GM12878 (cell line): ENCODE results near the gene FMC1. TPM values are rescaled to one million over a fixed set of nuclear protein-coding genes. Genes with fewer than 3 reads are reported as not detected.

Source experiments
- ATAC-seq: fragments of 200-7000 bp; cut with Tn5 transposase; 3 replicates; pipeline ENCODE4 v1.9.1; 2020; ENCODE audit warnings: mild to moderate bottlenecking, moderate library complexity
- BruUV-seq: library from RNA; stranded (reverse); fragments of 400-500 nt; replicated peaks from 2 replicates; lab custom pipeline; 2021; lab: Mats Ljungman, UMichigan
- CTCF ChIA-PET: fragments of 300-600 bp; sonication (Branson Sonifier 250); formaldehyde crosslinking; extraction: SDS; loops from one replicate; lab custom pipeline; 2021; ENCODE audit warnings: inconsistent platforms; lab: Yijun Ruan, JAX
- POLR2A ChIA-PET: fragments of 350-600 bp; formaldehyde crosslinking; extraction: SDS; loops from one replicate; lab custom pipeline; 2021; ENCODE audit warnings: inconsistent platforms; lab: Charles Lee
- RAD21 ChIA-PET: fragments of 300-600 bp; sonication (Branson Sonifier 250); formaldehyde crosslinking; loops from one replicate; lab custom pipeline; 2023; ENCODE audit warnings: antibody characterized with exemption; ENCODE audit not compliant: unreplicated experiment; lab: Charles Lee
- SMC1A ChIA-PET: fragments of 300-600 bp; sonication (Branson Sonifier 250); formaldehyde crosslinking; loops from one replicate; lab custom pipeline; 2023; ENCODE audit not compliant: unreplicated experiment, uncharacterized antibody; lab: Charles Lee
- DNase-seq: peaks from one replicate; pipeline ENCODE4 v3.0.0-alpha.2; 2011; ENCODE audit warnings: low read depth, low spot score
- FAIRE-seq: peaks from 3 replicates; lab custom pipeline; 2011; peaks lifted over from hg19 to GRCh38; lab: Jason Lieb, UNC
- H2AFZ ChIP-seq: 2 replicates; pipeline ENCODE4 v1.6.0; 2011; ENCODE audit warnings: low read depth, low read length, control low read depth; ENCODE audit not compliant: control insufficient read depth
- H3K27ac ChIP-seq: 2 replicates; pipeline ENCODE4 v1.5.1; 2011; ENCODE audit warnings: control low read depth; ENCODE audit not compliant: control insufficient read depth, insufficient read depth
- H3K27me3 ChIP-seq, 2 experiments: replicated peaks in 1 of 2; 2 replicates each; pipeline versions ENCODE4 v1.6.0 to v1.6.1; 2011; ENCODE audit warnings: low read length in 1 of 2; ENCODE audit not compliant: control insufficient read depth in 2 of 2, insufficient read depth in 2 of 2
- H3K36me3 ChIP-seq, 2 experiments: 2 replicates each; pipeline ENCODE4 v1.5.1; 2011; ENCODE audit warnings: low read length in 1 of 2; ENCODE audit not compliant: control insufficient read depth in 2 of 2, insufficient read depth in 2 of 2
- H3K4me1 ChIP-seq: 2 replicates; pipeline ENCODE4 v1.6.1; 2011; ENCODE audit warnings: mild to moderate bottlenecking, low read length, moderate library complexity, mixed read lengths; ENCODE audit not compliant: control insufficient read depth, insufficient read depth
- H3K4me2 ChIP-seq: 2 replicates; pipeline ENCODE4 v1.6.0; 2011; ENCODE audit warnings: control low read depth; ENCODE audit not compliant: control insufficient read depth, insufficient read depth
- H3K4me3 ChIP-seq: fragments of 200-600 bp; sonication (generic); 2 replicates; pipeline ENCODE4 v1.5.1; 2016
- H3K79me2 ChIP-seq: 2 replicates; pipeline ENCODE4 v1.6.0; 2011; ENCODE audit warnings: low read length; ENCODE audit not compliant: control insufficient read depth, insufficient read depth
- H3K9ac ChIP-seq: 2 replicates; pipeline ENCODE4 v1.8.0; 2011; ENCODE audit warnings: low read length, control low read depth, mixed read lengths; ENCODE audit not compliant: control insufficient read depth, insufficient read depth
- H3K9me3 ChIP-seq: replicated peaks from 3 replicates; pipeline ENCODE4 v1.5.1; 2011; ENCODE audit warnings: mild to moderate bottlenecking, low read length; ENCODE audit not compliant: control insufficient read depth, insufficient read depth
- H4K20me1 ChIP-seq: 2 replicates; pipeline ENCODE4 v1.6.0; 2011; ENCODE audit not compliant: control insufficient read depth, insufficient read depth
- ATF7 ChIP-seq: fragments of 450-650 bp; IDR thresholded peaks from 2 replicates; pipeline ENCODE4 v1.6.1; 2016; ENCODE audit warnings: low read depth, mild to moderate bottlenecking
- CEBPB ChIP-seq, 2 experiments: fragments of 150-350 bp in 1 of 2; IDR thresholded peaks; 2 replicates each; pipeline ENCODE4 v1.6.1; 2012 to 2014; ENCODE audit warnings: low read depth in 2 of 2, low read length in 2 of 2, borderline replicate concordance in 1 of 2, inconsistent platforms in 1 of 2
- CTCF ChIP-seq, 3 experiments: IDR thresholded peaks in 2 of 3; conservative IDR thresholded peaks in 1 of 3; 2 replicates each; pipeline ENCODE4 v1.5.1; 2011; ENCODE audit warnings: low read depth in 3 of 3, low read length in 3 of 3, mild to moderate bottlenecking in 3 of 3, control low read depth in 2 of 3, moderate library complexity in 2 of 3, inconsistent platforms in 1 of 3, mixed read lengths in 1 of 3; ENCODE audit not compliant: control insufficient read depth in 2 of 3, insufficient read depth in 1 of 3; ENCODE audit errors: extremely low read depth in 1 of 3
- E2F4 ChIP-seq: IDR thresholded peaks from 2 replicates; pipeline ENCODE4 v1.6.1; 2012; ENCODE audit warnings: low read depth, low read length, improper control_type of control experiment
- NRF1 ChIP-seq: conservative IDR thresholded peaks from 2 replicates; pipeline ENCODE4 v1.6.1; 2011; ENCODE audit warnings: mild to moderate bottlenecking, low read depth, low read length, improper control_type of control experiment
- POU2F2 ChIP-seq: IDR thresholded peaks from 3 replicates; pipeline ENCODE4 v1.6.1; 2011; ENCODE audit warnings: low read depth, mild to moderate bottlenecking, low read length, borderline replicate concordance
- WGBS: methylation state at CpG from one replicate; pipeline ENCODE4 v1.1.6; 2016; ENCODE audit warnings: low lambda C conversion rate; ENCODE audit not compliant: insufficient replicate concordance, insufficient coverage; ENCODE audit errors: missing lambda C conversion rate; 5-methylcytosine and 5-hydroxymethylcytosine counted together
- in situ Hi-C: fragments of 300-500 bp; cut with MboI; formaldehyde crosslinking; loops from 9 replicates; pipeline ENCODE4 v1.14.3; 2018; ENCODE audit warnings: mixed read lengths
- intact Hi-C: fragments of 100-400 bp; cut with micrococcal nuclease; formaldehyde crosslinking; loops from one replicate; pipeline ENCODE4 v1.14.2; 2022; ENCODE audit not compliant: unreplicated experiment
- polyA plus RNA-seq, 11 experiments: library from polyadenylated mRNA; depleted of rRNA in 4 of 11; unstranded in 6 of 11; stranded (reverse) in 5 of 11; fragments of >200 nt; fragmentation: Nextera tagmentation in 4 of 11; fragmentation: Illumina TruSeq in 1 of 11; extraction: Ambion mirVana in 4 of 11; extraction: Trizol in 1 of 11; gene quantifications; 1 replicate in 1 of 11; 2 replicates in 10 of 11; pipeline versions ENCODE4 v1.2.1 to v1.2.3, GENCODE V29; 2011 to 2016; ENCODE audit warnings: inconsistent platforms in 2 of 11, missing spikeins in 2 of 11, low read depth in 1 of 11
- total RNA-seq, 4 experiments: library from RNA; depleted of rRNA in 3 of 4; stranded (reverse); fragments of >200 nt in 3 of 4; fragmentation: Illumina TruSeq in 1 of 4; extraction: Trizol in 1 of 4; gene quantifications; 2 replicates each; pipeline versions ENCODE4 v1.2.1 to v1.2.3, GENCODE V29; 2013 to 2021

FMC1 gene
- total and polyA plus RNA-seq, 10 of the 15 experiments (the other 5 are each of a cell fraction or from before 2014, with no cell fraction given), result 4.2 to 60.4 (median 15.6) TPM

GRCh38 chr7:139389091-139389490 is 48.0 kb downstream of the FMC1 start:
- Histone ChIP-seq H3K27me3 (no peaks in the 10 kb centered on the region), H3K27ac (no peak overlapping the region), H3K4me1 (no peaks in the 10 kb centered on the region)
- SMC1A ChIA-PET, result no interaction called here
- TF ChIP-seq E2F4 (no peak), POU2F2 (no peak), NRF1 (no peak), CTCF (IDR thresholded peaks at IDR 0.05 in 2 of 3, conservative IDR thresholded peaks at IDR 0.05 in 1 of 3; ENCODE audit: control insufficient read depth in 2 of 3, extremely low read depth in 1 of 3, insufficient read depth in 1 of 3, low read depth in 3 of 3, low read length in 3 of 3) (no peak), CEBPB (IDR thresholded peaks at IDR 0.05; ENCODE audit: borderline replicate concordance in 1 of 2, low read depth in 2 of 2, low read length in 2 of 2) (no peak), ATF7 (no peak)
- TF ChIP-seq, all 136 proteins: peak for 0
- 93% methylated on average over 3 of the region's 3 CpGs for WGBS
- no peak overlapping the region for H3K9ac ChIP-seq
- H3K4me3 ChIP-seq, result no peak overlapping the region
- RAD21 ChIA-PET, result no interaction called here
- FAIRE-seq (no peak), DNase-seq (no peak), ATAC-seq (no peak)
- H3K4me2 ChIP-seq, result no peak overlapping the region
- no peaks in the 10 kb centered on the region for H3K9me3 ChIP-seq
- peaks cover 2 to 33% of the 10 kb centered on the region in 2 experiments for H3K36me3 ChIP-seq
- in situ Hi-C loops (no loop called here), intact Hi-C loops (no loop called here)
- BruUV-seq, result no TSS peak
- H3K79me2 ChIP-seq, result peaks cover 27% of the 10 kb centered on the region
- CTCF ChIA-PET, result interaction anchor here (0.6 kb wide), 1 partner anchor 1288 kb away, joined by 3 read pairs; no protein-coding TSS in a partner anchor
- no peaks in the 10 kb centered on the region for H4K20me1 ChIP-seq
- H2AFZ ChIP-seq, result no peak overlapping the region
- POLR2A ChIA-PET, result interaction anchor here (0.6 kb wide), 1 partner anchor 353 kb away, joined by 3 read pairs; no protein-coding TSS in a partner anchor
